LNCaP clone FGC (cell line): Measurements from ENCODE around the gene OSBPL6.
"Not testable (repeated sequence)": the region's sequence is repeated elsewhere in the genome, so short reads cannot be mapped to it uniquely, and the experiment has no call there.

ENCODE experiments used
- DNase-seq: peaks from one replicate; pipeline ENCODE4 v3.0.0-alpha.2; 2011; ENCODE audit warnings: low read depth
- H3K4me3 ChIP-seq: 2 replicates; pipeline ENCODE4 v1.5.1; 2011; ENCODE audit warnings: mild to moderate bottlenecking, low read depth, low read length, control low read depth
- CTCF ChIP-seq: IDR thresholded peaks from 2 replicates; pipeline ENCODE4 v1.5.1; 2012; ENCODE audit warnings: mild to moderate bottlenecking; ENCODE audit not compliant: control insufficient read depth, insufficient read depth; ENCODE audit errors: extremely low read depth

The OSBPL6 gene

GRCh38 chr2:178197791-178198190, 3.5 kb downstream of the OSBPL6 start:
- no peak for TF ChIP-seq CTCF
- no peak overlapping the region for H3K4me3 ChIP-seq
- DNase-seq, result no peak

- not testable (repeated sequence) for DNase-seq
Measured at GRCh38 chr2:178198441-178198840, 4.1 kb downstream of the OSBPL6 start.

GRCh38 chr2:178199334-178199733, 5.0 kb downstream of the OSBPL6 start:
- no peak for TF ChIP-seq CTCF
- DNase-seq, result no peak
- no peak overlapping the region for H3K4me3 ChIP-seq

More at GRCh38 chr2:178198441-178198840, 4.1 kb downstream of the OSBPL6 start:
- H3K4me3 ChIP-seq, result not testable (repeated sequence)

GRCh38 chr2:178200331-178200730, 6.0 kb downstream of the OSBPL6 start:
- no peak for TF ChIP-seq CTCF
- H3K4me3 ChIP-seq, result no peak overlapping the region
- no peak for DNase-seq

GRCh38 chr2:178202927-178203326, 8.6 kb downstream of the OSBPL6 start:
- no peak for TF ChIP-seq CTCF
- no peak for DNase-seq

GRCh38 chr2:178204977-178205376, 10.7 kb downstream of the OSBPL6 start:
- no peak for DNase-seq
- no peak for TF ChIP-seq CTCF
- H3K4me3 ChIP-seq, result no peak overlapping the region

More at GRCh38 chr2:178202927-178203326, 8.6 kb downstream of the OSBPL6 start:
- no peak overlapping the region for H3K4me3 ChIP-seq

GRCh38 chr2:178205853-178206521, 11.7 kb downstream of the OSBPL6 start:
- no peak for TF ChIP-seq CTCF
- DNase-seq, result no peak
- H3K4me3 ChIP-seq, result no peak overlapping the region

GRCh38 chr2:178208336-178208735, 14.0 kb downstream of the OSBPL6 start:
- no peak overlapping the region for H3K4me3 ChIP-seq
- DNase-seq, result no peak
- no peak for TF ChIP-seq CTCF
